B cell (primary cell): Measurements from ENCODE around the gene CDK13. TPM values are rescaled to one million over a fixed set of nuclear protein-coding genes. Genes with fewer than 3 reads are reported as not detected.

Experiments
- ATAC-seq: fragments of 200-7000 bp; cut with Tn5 transposase; one replicate; pipeline ENCODE4 v1.10.0; 2021; ENCODE audit warnings: low read depth, mild to moderate bottlenecking, moderate number of reproducible peaks, moderate library complexity
- CTCF ChIA-PET: fragments of 350-600 bp; sonication (Branson Sonifier 250); formaldehyde crosslinking; loops from one replicate; lab custom pipeline; 2021; ENCODE audit warnings: antibody characterized with exemption, inconsistent platforms; lab: Charles Lee
- POLR2A ChIA-PET: fragments of 350-600 bp; sonication (Branson Sonifier 250); formaldehyde crosslinking; loops from one replicate; lab custom pipeline; 2021; ENCODE audit warnings: antibody characterized with exemption; lab: Charles Lee
- DNase-seq: peaks from one replicate; pipeline ENCODE4 v3.0.0; 2013
- H2AFZ ChIP-seq: 2 replicates; pipeline ENCODE4 v1.6.1; 2012; ENCODE audit warnings: mild to moderate bottlenecking, low read depth, low read length; ENCODE audit not compliant: insufficient read depth, poor library complexity, severe bottlenecking
- H3K27ac ChIP-seq, 2 donors: 1 replicate in 1 of 2; 2 replicates in 1 of 2; pipeline ENCODE4 v1.5.1; 2012 to 2013; ENCODE audit warnings: low read length in 2 of 2, mild to moderate bottlenecking in 2 of 2, moderate library complexity in 1 of 2
- H3K27me3 ChIP-seq, 4 experiments: fragments of 200-600 bp in 1 of 4; sonication (generic) in 1 of 4; replicated peaks in 1 of 4; 1 replicate in 2 of 4; 2 replicates in 2 of 4; pipeline versions ENCODE4 v1.6.1 to v1.7.0; 2013 to 2016; ENCODE audit warnings: low read length in 3 of 4, mild to moderate bottlenecking in 2 of 4, mixed read lengths in 1 of 4, moderate library complexity in 1 of 4; ENCODE audit not compliant: insufficient read depth in 4 of 4, control insufficient read depth in 3 of 4; ENCODE audit errors: control extremely low read depth in 1 of 4
- H3K36me3 ChIP-seq, 2 experiments: replicated peaks in 1 of 2; 1 replicate in 1 of 2; 2 replicates in 1 of 2; pipeline versions ENCODE4 v1.6.1 to v1.7.1; 2013; ENCODE audit warnings: low read length in 1 of 2; ENCODE audit not compliant: insufficient read depth in 2 of 2, control insufficient read depth in 1 of 2; ENCODE audit errors: control extremely low read depth in 1 of 2, extremely low read depth in 1 of 2
- H3K4me1 ChIP-seq, 2 donors: fragments of 200-600 bp in 1 of 2; sonication (generic) in 1 of 2; 1 replicate in 1 of 2; 2 replicates in 1 of 2; pipeline versions ENCODE4 v1.5.1 to v1.6.1; 2013 to 2017; ENCODE audit warnings: low read length in 2 of 2; ENCODE audit not compliant: control insufficient read depth in 2 of 2, insufficient read depth in 2 of 2
- H3K4me2 ChIP-seq: replicated peaks from 2 replicates; pipeline ENCODE3; 2012; ENCODE audit warnings: mild to moderate bottlenecking, low read depth, low read length; ENCODE audit not compliant: poor library complexity, severe bottlenecking
- H3K4me3 ChIP-seq, 5 experiments: fragments of 200-600 bp in 1 of 5; sonication (generic) in 1 of 5; 1 replicate in 3 of 5; 2 replicates in 2 of 5; pipeline versions ENCODE4 v1.5.1 to v1.7.0; 2011 to 2016; ENCODE audit warnings: low read length in 4 of 5, mild to moderate bottlenecking in 4 of 5, low read depth in 2 of 5, control low read depth in 1 of 5, moderate library complexity in 1 of 5; ENCODE audit not compliant: insufficient read depth in 1 of 5; ENCODE audit errors: control extremely low read depth in 1 of 5, extremely low read depth in 1 of 5
- H3K79me2 ChIP-seq: fragments of 200-600 bp; sonication (generic); one replicate; pipeline ENCODE4 v1.6.0; 2016; ENCODE audit warnings: low read length; ENCODE audit not compliant: control insufficient read depth, insufficient read depth
- H3K9ac ChIP-seq: fragments of 200-600 bp; sonication (generic); 2 replicates; pipeline ENCODE4 v1.6.1; 2017; ENCODE audit warnings: mild to moderate bottlenecking, low read length, moderate library complexity
- H3K9me3 ChIP-seq, 3 donors: one replicate each; pipeline versions ENCODE4 v1.6.1 to v1.7.1; 2013; ENCODE audit warnings: low read length in 2 of 3; ENCODE audit not compliant: control insufficient read depth in 2 of 3, insufficient read depth in 1 of 3; ENCODE audit errors: control extremely low read depth in 1 of 3
- H4K20me1 ChIP-seq: 2 replicates; pipeline ENCODE4 v1.6.0; 2012; ENCODE audit warnings: mild to moderate bottlenecking, low read length; ENCODE audit not compliant: insufficient read depth, control insufficient read depth, poor library complexity, severe bottlenecking
- H3K27ac Mint-ChIP-seq: one replicate; pipeline ENCODE4 v1.8.0; 2021; ENCODE audit warnings: mixed read lengths
- H3K27me3 Mint-ChIP-seq: one replicate; pipeline ENCODE4 v1.8.0; 2021; ENCODE audit warnings: mixed read lengths
- H3K4me1 Mint-ChIP-seq: one replicate; pipeline ENCODE4 v1.8.0; 2021; ENCODE audit warnings: mixed read lengths
- H3K4me3 Mint-ChIP-seq: one replicate; pipeline ENCODE4 v1.8.0; 2021; ENCODE audit warnings: mixed read lengths
- H3K9me3 Mint-ChIP-seq: one replicate; pipeline ENCODE4 v1.8.0; 2022; ENCODE audit warnings: mixed read lengths; ENCODE audit not compliant: insufficient read depth
- CTCF ChIP-seq: fragments of 200-600 bp; IDR thresholded peaks from one replicate; pipeline ENCODE4 v1.8.0; 2022; ENCODE audit warnings: antibody characterized with exemption, mild to moderate bottlenecking
- EZH2 ChIP-seq: IDR thresholded peaks from 2 replicates; pipeline ENCODE4 v1.6.1; 2012; ENCODE audit warnings: borderline replicate concordance, low read depth, mild to moderate bottlenecking, moderate library complexity, low read length; ENCODE audit not compliant: insufficient read depth, poor library complexity, severe bottlenecking
- WGBS: methylation state at CpG from one replicate; pipeline ENCODE4 v1.1.5; 2013; ENCODE audit warnings: missing lambda C conversion rate; ENCODE audit not compliant: insufficient coverage; 5-methylcytosine and 5-hydroxymethylcytosine counted together
- intact Hi-C: fragments of 100-400 bp; cut with micrococcal nuclease; formaldehyde crosslinking; loops from one replicate; pipeline ENCODE4 v1.10.0; 2022
- polyA plus RNA-seq: library from polyadenylated mRNA; depleted of rRNA; stranded (reverse); fragments of >200 nt; gene quantifications from 2 replicates; pipeline ENCODE4 v1.2.3, GENCODE V29; 2012
- total RNA-seq, 2 donors: library from RNA; stranded (reverse); fragments of 120-200 nt in 1 of 2; gene quantifications; 1 replicate in 1 of 2; 2 replicates in 1 of 2; pipeline versions ENCODE4 v1.2.3 to v1.2.4, GENCODE V29; 2013 to 2022

Gene CDK13
- total and polyA plus RNA-seq, 2 donors (not counting 1 experiment from before 2014, with no cell fraction given) = 56.1 to 146 TPM

GRCh38 chr7:40135317-40135610 is 185.2 kb downstream of the CDK13 start:
- H3K9ac ChIP-seq = peak overlapping the region; percentile 95
- Mint-ChIP-seq H3K4me1 (peaks cover 30% of the 10 kb centered on the region), H3K9me3 (no peaks in the 10 kb centered on the region), H3K27me3 (peaks cover 4% of the 10 kb centered on the region), H3K27ac (peak overlapping the region; percentile 78), H3K4me3 (peak overlapping the region; percentile 95)
- H3K27ac ChIP-seq = peak overlapping the region in 1 of 2 donors; percentile 91
- intact Hi-C loops = loop anchor here (10.0 kb wide), 1 partner anchor 1230 kb away; the partner anchor contains the start of gene VPS41
- no peak for ATAC-seq
- H3K4me1 ChIP-seq = peaks cover 18 to 22% of the 10 kb centered on the region in 2 donors
- H3K9me3 ChIP-seq = no peaks in the 10 kb centered on the region
- POLR2A ChIA-PET = interaction anchor here (0.7 to 1.9 kb wide), 2 partner anchors 185 to 402 kb away, joined by 3 to 8 read pairs; partner anchors contain the start of gene CDK13
- H3K4me2 ChIP-seq = peak overlapping the region; percentile 99
- no peak for DNase-seq
- H3K79me2 ChIP-seq = peaks cover 41% of the 10 kb centered on the region
- CTCF ChIA-PET = interaction anchor here (1.0 to 2.6 kb wide), 13 partner anchors 16 to 556 kb away, joined by 3 to 12 read pairs (median 3); partner anchors contain the start of gene RALA
- peak overlapping the region; percentile 94 for H2AFZ ChIP-seq
- peaks cover 12% of the 10 kb centered on the region for H4K20me1 ChIP-seq
- H3K36me3 ChIP-seq = peaks cover 0 to 6% of the 10 kb centered on the region in 2 experiments
- TF ChIP-seq EZH2 = no peak
- no peak for TF ChIP-seq CTCF
- H3K27me3 ChIP-seq = peaks cover 0 to 3% (median 0%) of the 10 kb centered on the region in 4 experiments
- H3K4me3 ChIP-seq = peak overlapping the region in 4 of 5 experiments; percentile 87 to 95 (median 92)
- WGBS = 13% methylated on average over 15 of the region's 17 CpGs

DNA sequence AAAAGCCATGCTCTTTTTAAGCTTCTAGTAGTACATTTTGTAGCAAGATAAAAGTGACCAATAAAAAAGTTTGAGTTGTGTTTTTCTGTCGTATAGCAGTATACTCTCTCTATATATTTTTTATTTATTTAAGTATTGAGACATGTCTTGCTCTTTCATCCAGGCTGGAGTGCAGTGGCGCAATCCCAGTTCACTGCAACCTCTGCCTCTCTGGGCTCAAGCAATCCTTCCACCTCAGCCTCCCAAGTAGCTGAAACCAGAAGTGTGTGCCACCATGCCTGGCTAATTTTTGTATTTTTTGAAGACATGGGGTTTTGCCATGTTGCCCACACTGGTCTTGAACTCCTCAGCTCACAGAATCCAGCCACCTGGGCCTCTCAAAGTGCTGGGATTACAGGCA is 187.5 kb downstream of the CDK13 start:
- CTCF ChIA-PET = no interaction called here
- Mint-ChIP-seq H3K27ac (no peak overlapping the region), H3K4me3 (no peak overlapping the region), H3K9me3 (no peaks in the 10 kb centered on the region), H3K27me3 (peaks cover 5% of the 10 kb centered on the region), H3K4me1 (peaks cover 12% of the 10 kb centered on the region)
- POLR2A ChIA-PET = no interaction called here
- Histone ChIP-seq H3K4me3 (no peak overlapping the region), H3K4me2 (no peak overlapping the region), H3K79me2 (peaks cover 18% of the 10 kb centered on the region), H2AFZ (no peak overlapping the region), H3K27ac (no peak overlapping the region), H3K36me3 (no peaks in the 10 kb centered on the region), H3K9ac (no peak overlapping the region), H4K20me1 (peaks cover under 1% of the 10 kb centered on the region), H3K9me3 (no peaks in the 10 kb centered on the region), H3K27me3 (peaks cover 0 to 3% (median 0%) of the 10 kb centered on the region in 4 experiments), H3K4me1 (peaks cover 13 to 15% of the 10 kb centered on the region in 2 donors)
- intact Hi-C loops = loop anchor here (10.0 kb wide), 1 partner anchor 1233 kb away; the partner anchor contains the start of gene VPS41
- ATAC-seq = no peak
- DNase-seq = no peak
- TF ChIP-seq EZH2 (no peak), CTCF (no peak)
- no CpG with 5 or more reads among the region's 2 CpGs for WGBS
